Right atrium auricular region (tissue), 2 donors: ENCODE results near the gene SIGLEC15. TPM values are rescaled to one million over a fixed set of nuclear protein-coding genes. Genes with fewer than 3 reads are reported as not detected.
A peak's percentile ranks its signal among the peaks of the same experiment; 100 is the strongest.

Experiments
- DNase-seq: peaks from one replicate; pipeline ENCODE4 v3.0.0-alpha.2; 2019; ENCODE audit warnings: low spot score
- H3K27ac ChIP-seq, 2 donors: fragments of 200-600 bp; sonication (generic); 1 replicate in 1 of 2; 2 replicates in 1 of 2; pipeline ENCODE4 v1.5.1; 2016 to 2019
- H3K27me3 ChIP-seq, 2 donors: fragments of 200-600 bp; sonication (generic); one replicate each; pipeline versions ENCODE4 v1.5.1 to v1.6.0; 2017 to 2019
- H3K36me3 ChIP-seq: fragments of 200-600 bp; sonication (generic); one replicate; pipeline ENCODE4 v1.5.1; 2016
- H3K4me1 ChIP-seq, 2 donors: fragments of 200-600 bp; sonication (generic); one replicate each; pipeline versions ENCODE4 v1.5.1 to v1.6.0; 2017 to 2019
- H3K4me3 ChIP-seq, 2 donors: fragments of 200-600 bp; sonication (generic); 1 replicate in 1 of 2; 2 replicates in 1 of 2; pipeline ENCODE4 v1.5.1; 2017 to 2019; ENCODE audit warnings: mild to moderate bottlenecking in 1 of 2, moderate library complexity in 1 of 2
- H3K9me3 ChIP-seq, 2 donors: fragments of 200-600 bp; sonication (generic); one replicate each; pipeline ENCODE4 v1.5.1; 2019
- total RNA-seq, 2 donors: library from RNA; depleted of rRNA; stranded (reverse); fragments of >200 nt; gene quantifications; one replicate each; pipeline ENCODE4 v1.1.0, GENCODE V29; 2016
- TF ChIP-seq, protein P1 (sequence below), 2 donors: fragments of 200-600 bp; sonication (generic); IDR thresholded peaks; one replicate each; pipeline ENCODE4 v1.5.1; 2019; ENCODE audit warnings: antibody characterized with exemption in 2 of 2

The SIGLEC15 gene, protein sequence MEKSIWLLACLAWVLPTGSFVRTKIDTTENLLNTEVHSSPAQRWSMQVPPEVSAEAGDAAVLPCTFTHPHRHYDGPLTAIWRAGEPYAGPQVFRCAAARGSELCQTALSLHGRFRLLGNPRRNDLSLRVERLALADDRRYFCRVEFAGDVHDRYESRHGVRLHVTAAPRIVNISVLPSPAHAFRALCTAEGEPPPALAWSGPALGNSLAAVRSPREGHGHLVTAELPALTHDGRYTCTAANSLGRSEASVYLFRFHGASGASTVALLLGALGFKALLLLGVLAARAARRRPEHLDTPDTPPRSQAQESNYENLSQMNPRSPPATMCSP
- 1 to 10 TPM in 1 of 2 donors, not detected in 1; 1.9 TPM for total RNA-seq

DNA sequence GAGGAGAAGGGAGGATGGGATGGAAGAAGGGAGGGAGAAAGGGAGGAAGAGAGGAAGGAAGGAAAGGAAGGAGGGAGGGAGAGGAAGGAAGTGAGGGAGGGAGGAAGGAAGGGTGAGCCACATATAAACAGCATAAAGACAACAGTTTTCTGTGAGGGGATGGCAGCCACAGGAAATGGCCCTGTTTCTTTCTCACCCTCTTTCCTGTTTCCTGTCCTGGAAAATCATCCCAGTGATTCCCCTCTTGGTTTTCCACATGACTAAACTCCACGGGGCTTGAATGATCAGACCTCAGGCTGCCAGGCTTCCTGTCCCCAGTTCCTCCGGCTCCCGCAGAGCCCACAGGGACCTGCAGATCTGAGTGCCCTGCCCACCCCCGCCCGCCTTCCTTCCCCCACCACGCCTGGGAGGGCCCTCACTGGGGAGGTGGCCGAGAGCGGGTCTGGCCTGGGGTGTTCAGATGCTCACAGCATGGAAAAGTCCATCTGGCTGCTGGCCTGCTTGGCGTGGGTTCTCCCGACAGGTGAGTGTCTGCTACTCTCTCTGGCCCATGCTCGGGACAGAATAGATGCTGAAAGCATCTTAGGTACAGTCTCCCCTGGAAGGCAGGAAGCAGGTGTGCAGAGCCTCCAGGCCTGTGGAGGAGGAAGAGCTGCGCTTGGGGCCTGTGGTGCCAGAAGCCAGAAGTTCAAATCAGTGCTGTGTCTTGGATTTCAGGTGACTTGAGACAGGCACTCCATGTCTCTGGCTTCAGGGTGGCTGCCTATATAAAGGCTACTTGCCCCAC lies at the start of gene SIGLEC15:
SIGLEC15 (plus strand) TSS at position 418 of the 787 bp plus-strand sequence; CDS start at position 472, 54 bp downstream.
- no peaks in the 10 kb centered on the region for H3K9me3 ChIP-seq
- no peaks in the 10 kb centered on the region for H3K27me3 ChIP-seq
- DNase-seq, result no peak
- H3K4me3 ChIP-seq, result no peak within 1 kb of the TSS
- peaks cover 0 to 25% of the 10 kb centered on the region in 2 donors for H3K4me1 ChIP-seq
- H3K36me3 ChIP-seq, result no peaks in the 10 kb centered on the region
- no peak within 1 kb of the TSS for H3K27ac ChIP-seq
- TF ChIP-seq, protein P1, sequence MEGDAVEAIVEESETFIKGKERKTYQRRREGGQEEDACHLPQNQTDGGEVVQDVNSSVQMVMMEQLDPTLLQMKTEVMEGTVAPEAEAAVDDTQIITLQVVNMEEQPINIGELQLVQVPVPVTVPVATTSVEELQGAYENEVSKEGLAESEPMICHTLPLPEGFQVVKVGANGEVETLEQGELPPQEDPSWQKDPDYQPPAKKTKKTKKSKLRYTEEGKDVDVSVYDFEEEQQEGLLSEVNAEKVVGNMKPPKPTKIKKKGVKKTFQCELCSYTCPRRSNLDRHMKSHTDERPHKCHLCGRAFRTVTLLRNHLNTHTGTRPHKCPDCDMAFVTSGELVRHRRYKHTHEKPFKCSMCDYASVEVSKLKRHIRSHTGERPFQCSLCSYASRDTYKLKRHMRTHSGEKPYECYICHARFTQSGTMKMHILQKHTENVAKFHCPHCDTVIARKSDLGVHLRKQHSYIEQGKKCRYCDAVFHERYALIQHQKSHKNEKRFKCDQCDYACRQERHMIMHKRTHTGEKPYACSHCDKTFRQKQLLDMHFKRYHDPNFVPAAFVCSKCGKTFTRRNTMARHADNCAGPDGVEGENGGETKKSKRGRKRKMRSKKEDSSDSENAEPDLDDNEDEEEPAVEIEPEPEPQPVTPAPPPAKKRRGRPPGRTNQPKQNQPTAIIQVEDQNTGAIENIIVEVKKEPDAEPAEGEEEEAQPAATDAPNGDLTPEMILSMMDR (IDR thresholded peaks at IDR 0.05), result no peak

DNA sequence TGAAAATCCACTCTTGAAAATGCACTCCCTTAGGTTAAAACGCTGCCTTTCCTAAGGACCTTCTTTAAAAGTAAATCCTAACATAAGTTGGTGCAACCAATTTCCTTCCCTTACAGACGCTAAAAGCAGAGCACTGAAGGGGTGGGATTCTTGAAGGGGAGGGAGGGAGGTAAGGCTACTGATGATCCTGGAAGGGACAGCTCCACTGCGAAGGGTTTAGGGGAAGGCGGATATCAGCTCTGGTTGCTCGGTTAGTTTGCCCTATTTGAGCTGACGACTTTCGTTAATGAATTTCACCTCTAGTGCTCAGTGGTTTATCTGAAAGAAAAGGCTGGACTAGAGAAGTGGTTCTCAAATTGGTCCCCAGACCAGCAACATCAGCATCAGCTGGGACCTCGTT lies 49.7 kb upstream of the SIGLEC15 start:
- no peaks in the 10 kb centered on the region for H3K27me3 ChIP-seq
- peaks cover 0 to 10% of the 10 kb centered on the region in 2 donors for H3K4me1 ChIP-seq

DNA sequence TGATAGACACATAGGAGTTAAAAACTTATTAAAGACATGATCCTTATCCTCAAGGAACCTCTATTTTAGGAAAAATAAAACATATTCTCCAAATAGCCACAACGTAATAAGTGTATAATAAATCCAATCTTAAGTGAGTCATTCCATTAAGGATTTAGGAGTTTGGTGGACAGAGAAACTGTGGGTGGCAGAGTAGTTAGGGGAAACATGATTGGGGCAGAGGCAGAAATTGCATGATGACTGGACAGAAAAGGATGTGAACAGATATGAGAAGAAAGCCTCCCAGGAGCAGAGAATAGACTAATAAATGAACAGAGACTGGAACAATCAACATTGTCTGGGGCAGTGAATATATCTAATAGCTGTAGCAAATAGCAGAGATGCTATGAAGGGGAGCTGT lies 48.1 kb upstream of the SIGLEC15 start:
- TF ChIP-seq, protein P1 (IDR thresholded peaks at IDR 0.05), result no peak
- H3K4me1 ChIP-seq, result peaks cover 0 to 10% of the 10 kb centered on the region in 2 donors
- H3K4me3 ChIP-seq, result no peak overlapping the region
- no peak for DNase-seq
- no peak overlapping the region for H3K27ac ChIP-seq
- no peaks in the 10 kb centered on the region for H3K9me3 ChIP-seq
- no peaks in the 10 kb centered on the region for H3K36me3 ChIP-seq
- no peaks in the 10 kb centered on the region for H3K27me3 ChIP-seq

More for the DNA sequence above, 49.7 kb upstream of the SIGLEC15 start:
- Histone ChIP-seq H3K9me3 (no peaks in the 10 kb centered on the region), H3K27ac (peak overlapping the region; percentile 66 to 71), H3K36me3 (no peaks in the 10 kb centered on the region), H3K4me3 (peak overlapping the region; percentile 55 to 59)
- TF ChIP-seq, protein P1 (IDR thresholded peaks at IDR 0.05), result no peak
- DNase-seq, result no peak

DNA sequence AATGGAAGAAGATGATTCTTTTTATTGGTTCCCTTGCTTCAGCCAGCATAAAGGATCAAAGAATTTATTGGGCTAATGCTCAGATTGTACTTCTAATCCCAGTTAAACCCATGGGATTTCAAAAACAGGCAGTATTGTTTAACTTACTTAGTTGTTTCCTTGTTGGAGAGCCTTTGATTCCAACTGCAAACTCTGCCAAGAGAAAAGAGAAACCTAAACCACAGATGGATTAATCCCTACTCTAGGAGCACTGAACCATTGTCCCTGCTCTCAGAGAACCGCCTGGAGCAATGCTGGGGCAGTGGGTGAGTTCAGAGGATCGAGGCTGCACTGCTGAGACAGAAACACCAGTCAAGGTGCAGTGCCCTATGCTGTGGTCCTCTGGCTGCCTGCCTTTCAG lies 44.9 kb upstream of the SIGLEC15 start:
- Histone ChIP-seq H3K27ac (no peak overlapping the region), H3K4me3 (no peak overlapping the region), H3K36me3 (no peaks in the 10 kb centered on the region), H3K9me3 (no peaks in the 10 kb centered on the region), H3K27me3 (no peaks in the 10 kb centered on the region), H3K4me1 (peaks cover 0 to 11% of the 10 kb centered on the region in 2 donors)
- TF ChIP-seq, protein P1 (IDR thresholded peaks at IDR 0.05), result no peak
- DNase-seq, result no peak

DNA sequence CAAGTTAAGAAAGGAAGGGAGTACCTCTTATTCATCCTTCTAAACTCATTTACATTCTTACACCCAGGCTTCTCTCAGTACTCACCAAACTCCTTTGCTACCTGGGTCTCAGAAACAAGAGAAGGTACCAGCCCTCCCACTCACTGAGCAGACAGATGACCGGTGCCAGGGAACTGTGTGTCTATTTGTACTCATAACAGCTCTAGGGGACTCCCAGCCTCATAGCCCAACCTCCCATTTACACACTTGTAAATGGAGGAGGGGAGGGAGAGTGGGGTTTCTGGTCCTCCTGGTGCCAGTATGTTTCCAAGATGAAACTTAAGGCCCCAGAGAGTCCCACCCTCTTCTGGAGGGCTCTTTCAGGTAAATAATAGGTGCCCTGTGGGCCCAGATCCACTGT lies 42.8 kb upstream of the SIGLEC15 start:
- DNase-seq, result no peak
- peaks cover 0 to 4% of the 10 kb centered on the region in 2 donors for H3K4me1 ChIP-seq
- H3K4me3 ChIP-seq, result no peak overlapping the region
- H3K27ac ChIP-seq, result no peak overlapping the region
- H3K9me3 ChIP-seq, result no peaks in the 10 kb centered on the region
- no peaks in the 10 kb centered on the region for H3K36me3 ChIP-seq
- TF ChIP-seq, protein P1 (IDR thresholded peaks at IDR 0.05), result no peak
- H3K27me3 ChIP-seq, result no peaks in the 10 kb centered on the region
